GM23338 (cell line): ENCODE results near the gene CERT1. TPM values are rescaled to one million over a fixed set of nuclear protein-coding genes. Genes with fewer than 3 reads are reported as not detected.
A peak's percentile ranks its signal among the peaks of the same experiment; 100 is the strongest.

Experiments
- ATAC-seq: fragments of 200-7000 bp; cut with Tn5 transposase; 3 replicates; pipeline ENCODE4 v1.9.1; 2020
- DNase-seq: peaks from one replicate; pipeline ENCODE4 v3.0.0-alpha.2; 2015; ENCODE audit warnings: low spot score
- H2AFZ ChIP-seq: fragments of 200-600 bp; sonication (generic); 2 replicates; pipeline ENCODE4 v1.8.0; 2016; ENCODE audit warnings: antibody characterized with exemption, mild to moderate bottlenecking, moderate library complexity
- H3F3A ChIP-seq: fragments of 200-600 bp; sonication (generic); replicated peaks from 2 replicates; pipeline ENCODE4 v1.8.0; 2017; ENCODE audit warnings: antibody characterized with exemption, mixed run types, low read depth
- H3K27ac ChIP-seq: fragments of 200-600 bp; sonication (generic); 2 replicates; pipeline ENCODE4 v1.6.1; 2016; ENCODE audit warnings: low read depth
- H3K27me3 ChIP-seq: fragments of 200-600 bp; sonication (generic); 2 replicates; pipeline ENCODE4 v1.8.0; 2016; ENCODE audit warnings: mild to moderate bottlenecking, mixed run types, moderate library complexity; ENCODE audit not compliant: insufficient read depth
- H3K36me3 ChIP-seq: fragments of 200-600 bp; sonication (generic); 2 replicates; pipeline ENCODE4 v1.8.0; 2016; ENCODE audit warnings: mild to moderate bottlenecking; ENCODE audit not compliant: insufficient read depth
- H3K4me1 ChIP-seq: fragments of 200-600 bp; sonication (generic); 2 replicates; pipeline ENCODE4 v1.8.0; 2016; ENCODE audit warnings: mild to moderate bottlenecking, moderate library complexity; ENCODE audit not compliant: insufficient read depth
- H3K4me2 ChIP-seq: fragments of 200-600 bp; sonication (generic); 2 replicates; pipeline ENCODE4 v1.7.1; 2017; ENCODE audit warnings: mixed run types
- H3K4me3 ChIP-seq: fragments of 200-600 bp; sonication (generic); 2 replicates; pipeline ENCODE4 v1.6.1; 2016; ENCODE audit warnings: mixed run types
- H3K79me2 ChIP-seq: fragments of 200-600 bp; sonication (generic); replicated peaks from 2 replicates; pipeline ENCODE4 v1.8.0; 2017; ENCODE audit warnings: mild to moderate bottlenecking; ENCODE audit not compliant: insufficient read depth
- H3K9me2 ChIP-seq: fragments of 200-600 bp; sonication (generic); 2 replicates; pipeline ENCODE4 v1.8.0; 2017; ENCODE audit not compliant: insufficient read depth
- H4K20me1 ChIP-seq: fragments of 200-600 bp; sonication (generic); replicated peaks from 2 replicates; pipeline ENCODE4 v1.8.0; 2017; ENCODE audit warnings: mild to moderate bottlenecking; ENCODE audit not compliant: insufficient read depth
- H3K27ac Mint-ChIP-seq: 2 replicates; pipeline ENCODE4 v1.8.0; 2020; ENCODE audit warnings: inconsistent platforms, mild to moderate bottlenecking, moderate library complexity, mixed read lengths
- H3K27me3 Mint-ChIP-seq: 3 replicates; pipeline ENCODE4 v1.8.0; 2022; ENCODE audit warnings: low read depth, mild to moderate bottlenecking, moderate library complexity, mixed read lengths, inconsistent platforms; ENCODE audit not compliant: insufficient read depth, poor library complexity
- H3K36me3 Mint-ChIP-seq: 3 replicates; pipeline ENCODE4 v1.8.0; 2021; ENCODE audit warnings: low read depth, mild to moderate bottlenecking, inconsistent platforms, moderate library complexity, mixed read lengths
- H3K4me1 Mint-ChIP-seq: 3 replicates; pipeline ENCODE4 v1.8.0; 2020; ENCODE audit warnings: mild to moderate bottlenecking, inconsistent platforms, mixed read lengths
- H3K4me3 Mint-ChIP-seq: 3 replicates; pipeline ENCODE4 v1.8.0; 2021; ENCODE audit warnings: moderate library complexity, mild to moderate bottlenecking, inconsistent platforms, mixed read lengths
- H3K9me3 Mint-ChIP-seq: 3 replicates; pipeline ENCODE4 v1.8.0; 2020; ENCODE audit warnings: moderate library complexity, mild to moderate bottlenecking, inconsistent platforms, mixed read lengths
- CREB1 ChIP-seq: fragments of 250-450 bp; sonication (Bioruptor Pico); IDR thresholded peaks from 2 replicates; pipeline ENCODE4 v1.5.0; 2020; ENCODE audit warnings: low read depth, mild to moderate bottlenecking, moderate library complexity
- EZH2 ChIP-seq: fragments of 200-600 bp; sonication (generic); IDR thresholded peaks from one replicate; pipeline ENCODE4 v1.8.0; 2017; ENCODE audit warnings: antibody characterized with exemption, mild to moderate bottlenecking, low read depth; ENCODE audit not compliant: unreplicated experiment
- EZH2phosphoT487 ChIP-seq: fragments of 200-600 bp; sonication (generic); IDR thresholded peaks from one replicate; pipeline ENCODE4 v1.8.1; 2018; ENCODE audit warnings: antibody characterized with exemption; ENCODE audit not compliant: unreplicated experiment
- JUNB ChIP-seq: IDR thresholded peaks from one replicate; pipeline ENCODE4 v1.6.1; 2016; ENCODE audit warnings: antibody characterized with exemption; ENCODE audit not compliant: unreplicated experiment
- NANOG ChIP-seq: IDR thresholded peaks from 2 replicates; pipeline ENCODE4 v1.6.1; 2016; ENCODE audit warnings: antibody characterized with exemption, borderline replicate concordance
- POLR2AphosphoS5 ChIP-seq: IDR thresholded peaks from 2 replicates; pipeline ENCODE4 v1.6.1; 2016; ENCODE audit warnings: antibody characterized with exemption, low read depth
- STAT1 ChIP-seq: IDR thresholded peaks from one replicate; pipeline ENCODE4 v1.6.1; 2016; ENCODE audit warnings: antibody characterized with exemption; ENCODE audit not compliant: unreplicated experiment
- ZNF114 ChIP-seq: fragments of 250-450 bp; sonication (Bioruptor Pico); IDR thresholded peaks from 2 replicates; pipeline ENCODE4 v1.5.0; 2020; ENCODE audit warnings: mild to moderate bottlenecking, moderate library complexity
- ZNF331 ChIP-seq: fragments of 250-450 bp; sonication (Bioruptor Pico); IDR thresholded peaks from 2 replicates; pipeline ENCODE4 v1.5.0; 2020; ENCODE audit warnings: low read depth, mild to moderate bottlenecking, moderate library complexity
- polyA plus RNA-seq: library from polyadenylated mRNA; unstranded; fragments of >200 nt; fragmentation: Nextera tagmentation; extraction: Ambion mirVana; gene quantifications from 2 replicates; pipeline ENCODE4 v1.2.1, GENCODE V29; 2016
- total RNA-seq: library from RNA; depleted of rRNA; stranded (reverse); fragments of >200 nt; shearing (Covaris generic); gene quantifications from 2 replicates; pipeline ENCODE4 v1.2.3, GENCODE V29; 2014
- TF ChIP-seq, protein P1 (sequence below): IDR thresholded peaks from one replicate; pipeline ENCODE4 v1.6.1; 2018; ENCODE audit warnings: antibody characterized with exemption; ENCODE audit not compliant: unreplicated experiment
- TF ChIP-seq, protein P2 (sequence below), 2 experiments: fragments of 200-600 bp in 1 of 2; sonication (generic) in 1 of 2; conservative IDR thresholded peaks; 2 replicates each; pipeline versions ENCODE4 v1.5.1 to v1.6.1; 2016 to 2017; ENCODE audit warnings: antibody characterized with exemption in 2 of 2, low read depth in 2 of 2, mild to moderate bottlenecking in 2 of 2, moderate library complexity in 1 of 2
- TF ChIP-seq, protein P3 (sequence below): fragments of 250-450 bp; sonication (Bioruptor Pico); IDR thresholded peaks from 2 replicates; pipeline ENCODE4 v1.5.0; 2020; ENCODE audit warnings: mild to moderate bottlenecking, moderate library complexity

Gene CERT1
- total and polyA plus RNA-seq, 2 experiments from 2014 or later = 36.5 to 40.7 TPM

DNA sequence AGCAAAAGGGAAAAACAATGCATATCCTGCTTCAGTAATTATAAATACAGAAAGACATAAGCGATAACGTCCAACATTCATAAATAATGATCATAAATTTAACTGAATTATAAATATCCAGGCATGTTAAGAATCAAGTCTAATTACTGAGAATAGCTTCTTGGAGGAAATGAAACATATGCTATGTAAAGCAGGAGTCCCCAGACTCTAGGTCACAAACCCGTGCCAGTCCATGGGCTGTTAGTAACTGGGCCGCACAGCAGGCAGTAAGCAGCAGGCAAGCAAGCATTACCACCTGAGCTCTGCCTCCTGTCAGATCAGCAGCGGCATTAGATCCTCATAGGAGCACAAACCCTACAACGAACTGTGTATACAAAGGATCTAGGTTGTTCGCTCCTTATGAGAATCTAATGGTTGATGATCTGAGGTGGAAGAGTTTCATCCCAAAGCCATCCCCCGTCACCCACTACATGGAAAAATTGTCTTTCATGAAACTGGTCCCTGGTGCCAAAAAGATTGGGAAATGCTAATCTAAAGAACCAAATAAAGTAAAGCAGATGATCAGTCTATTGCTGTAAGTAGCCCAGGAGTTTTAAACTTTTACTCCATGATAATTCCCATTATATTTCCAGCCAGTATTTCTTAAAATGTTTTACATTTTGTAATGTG, 50.4 kb downstream of the CERT1 start:
- no peaks in the 10 kb centered on the region for H3K9me2 ChIP-seq
- Mint-ChIP-seq H3K27me3 (peaks cover 2% of the 10 kb centered on the region), H3K9me3 (peaks cover 2% of the 10 kb centered on the region; the same call in 1 of the 3 replicates), H3K27ac (no peak overlapping the region), H3K36me3 (peaks cover 7% of the 10 kb centered on the region; the same call in 2 of the 3 replicates), H3K4me1 (peaks cover 37% of the 10 kb centered on the region), H3K4me3 (no peak overlapping the region)
- peak; percentile 79 for ATAC-seq
- DNase-seq = no peak
- no peaks in the 10 kb centered on the region for H3K36me3 ChIP-seq
- H3K79me2 ChIP-seq = peaks cover 36% of the 10 kb centered on the region
- no peak for TF ChIP-seq STAT1
- TF ChIP-seq EZH2 = no peak
- no peak for TF ChIP-seq CREB1
- TF ChIP-seq ZNF114 (CRISPR knock-in tag) = no peak
- TF ChIP-seq NANOG = no peak
- TF ChIP-seq, protein P1, sequence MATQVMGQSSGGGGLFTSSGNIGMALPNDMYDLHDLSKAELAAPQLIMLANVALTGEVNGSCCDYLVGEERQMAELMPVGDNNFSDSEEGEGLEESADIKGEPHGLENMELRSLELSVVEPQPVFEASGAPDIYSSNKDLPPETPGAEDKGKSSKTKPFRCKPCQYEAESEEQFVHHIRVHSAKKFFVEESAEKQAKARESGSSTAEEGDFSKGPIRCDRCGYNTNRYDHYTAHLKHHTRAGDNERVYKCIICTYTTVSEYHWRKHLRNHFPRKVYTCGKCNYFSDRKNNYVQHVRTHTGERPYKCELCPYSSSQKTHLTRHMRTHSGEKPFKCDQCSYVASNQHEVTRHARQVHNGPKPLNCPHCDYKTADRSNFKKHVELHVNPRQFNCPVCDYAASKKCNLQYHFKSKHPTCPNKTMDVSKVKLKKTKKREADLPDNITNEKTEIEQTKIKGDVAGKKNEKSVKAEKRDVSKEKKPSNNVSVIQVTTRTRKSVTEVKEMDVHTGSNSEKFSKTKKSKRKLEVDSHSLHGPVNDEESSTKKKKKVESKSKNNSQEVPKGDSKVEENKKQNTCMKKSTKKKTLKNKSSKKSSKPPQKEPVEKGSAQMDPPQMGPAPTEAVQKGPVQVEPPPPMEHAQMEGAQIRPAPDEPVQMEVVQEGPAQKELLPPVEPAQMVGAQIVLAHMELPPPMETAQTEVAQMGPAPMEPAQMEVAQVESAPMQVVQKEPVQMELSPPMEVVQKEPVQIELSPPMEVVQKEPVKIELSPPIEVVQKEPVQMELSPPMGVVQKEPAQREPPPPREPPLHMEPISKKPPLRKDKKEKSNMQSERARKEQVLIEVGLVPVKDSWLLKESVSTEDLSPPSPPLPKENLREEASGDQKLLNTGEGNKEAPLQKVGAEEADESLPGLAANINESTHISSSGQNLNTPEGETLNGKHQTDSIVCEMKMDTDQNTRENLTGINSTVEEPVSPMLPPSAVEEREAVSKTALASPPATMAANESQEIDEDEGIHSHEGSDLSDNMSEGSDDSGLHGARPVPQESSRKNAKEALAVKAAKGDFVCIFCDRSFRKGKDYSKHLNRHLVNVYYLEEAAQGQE = no peak
- no peak for TF ChIP-seq EZH2phosphoT487
- no peak for TF ChIP-seq POLR2AphosphoS5
- TF ChIP-seq, protein P2, sequence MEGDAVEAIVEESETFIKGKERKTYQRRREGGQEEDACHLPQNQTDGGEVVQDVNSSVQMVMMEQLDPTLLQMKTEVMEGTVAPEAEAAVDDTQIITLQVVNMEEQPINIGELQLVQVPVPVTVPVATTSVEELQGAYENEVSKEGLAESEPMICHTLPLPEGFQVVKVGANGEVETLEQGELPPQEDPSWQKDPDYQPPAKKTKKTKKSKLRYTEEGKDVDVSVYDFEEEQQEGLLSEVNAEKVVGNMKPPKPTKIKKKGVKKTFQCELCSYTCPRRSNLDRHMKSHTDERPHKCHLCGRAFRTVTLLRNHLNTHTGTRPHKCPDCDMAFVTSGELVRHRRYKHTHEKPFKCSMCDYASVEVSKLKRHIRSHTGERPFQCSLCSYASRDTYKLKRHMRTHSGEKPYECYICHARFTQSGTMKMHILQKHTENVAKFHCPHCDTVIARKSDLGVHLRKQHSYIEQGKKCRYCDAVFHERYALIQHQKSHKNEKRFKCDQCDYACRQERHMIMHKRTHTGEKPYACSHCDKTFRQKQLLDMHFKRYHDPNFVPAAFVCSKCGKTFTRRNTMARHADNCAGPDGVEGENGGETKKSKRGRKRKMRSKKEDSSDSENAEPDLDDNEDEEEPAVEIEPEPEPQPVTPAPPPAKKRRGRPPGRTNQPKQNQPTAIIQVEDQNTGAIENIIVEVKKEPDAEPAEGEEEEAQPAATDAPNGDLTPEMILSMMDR (conservative IDR thresholded peaks at IDR 0.05; ENCODE audit: low read depth in 2 of 2) = no peak
- no peak for TF ChIP-seq ZNF331 (CRISPR knock-in tag)
- TF ChIP-seq JUNB = no peak
- TF ChIP-seq, protein P3, sequence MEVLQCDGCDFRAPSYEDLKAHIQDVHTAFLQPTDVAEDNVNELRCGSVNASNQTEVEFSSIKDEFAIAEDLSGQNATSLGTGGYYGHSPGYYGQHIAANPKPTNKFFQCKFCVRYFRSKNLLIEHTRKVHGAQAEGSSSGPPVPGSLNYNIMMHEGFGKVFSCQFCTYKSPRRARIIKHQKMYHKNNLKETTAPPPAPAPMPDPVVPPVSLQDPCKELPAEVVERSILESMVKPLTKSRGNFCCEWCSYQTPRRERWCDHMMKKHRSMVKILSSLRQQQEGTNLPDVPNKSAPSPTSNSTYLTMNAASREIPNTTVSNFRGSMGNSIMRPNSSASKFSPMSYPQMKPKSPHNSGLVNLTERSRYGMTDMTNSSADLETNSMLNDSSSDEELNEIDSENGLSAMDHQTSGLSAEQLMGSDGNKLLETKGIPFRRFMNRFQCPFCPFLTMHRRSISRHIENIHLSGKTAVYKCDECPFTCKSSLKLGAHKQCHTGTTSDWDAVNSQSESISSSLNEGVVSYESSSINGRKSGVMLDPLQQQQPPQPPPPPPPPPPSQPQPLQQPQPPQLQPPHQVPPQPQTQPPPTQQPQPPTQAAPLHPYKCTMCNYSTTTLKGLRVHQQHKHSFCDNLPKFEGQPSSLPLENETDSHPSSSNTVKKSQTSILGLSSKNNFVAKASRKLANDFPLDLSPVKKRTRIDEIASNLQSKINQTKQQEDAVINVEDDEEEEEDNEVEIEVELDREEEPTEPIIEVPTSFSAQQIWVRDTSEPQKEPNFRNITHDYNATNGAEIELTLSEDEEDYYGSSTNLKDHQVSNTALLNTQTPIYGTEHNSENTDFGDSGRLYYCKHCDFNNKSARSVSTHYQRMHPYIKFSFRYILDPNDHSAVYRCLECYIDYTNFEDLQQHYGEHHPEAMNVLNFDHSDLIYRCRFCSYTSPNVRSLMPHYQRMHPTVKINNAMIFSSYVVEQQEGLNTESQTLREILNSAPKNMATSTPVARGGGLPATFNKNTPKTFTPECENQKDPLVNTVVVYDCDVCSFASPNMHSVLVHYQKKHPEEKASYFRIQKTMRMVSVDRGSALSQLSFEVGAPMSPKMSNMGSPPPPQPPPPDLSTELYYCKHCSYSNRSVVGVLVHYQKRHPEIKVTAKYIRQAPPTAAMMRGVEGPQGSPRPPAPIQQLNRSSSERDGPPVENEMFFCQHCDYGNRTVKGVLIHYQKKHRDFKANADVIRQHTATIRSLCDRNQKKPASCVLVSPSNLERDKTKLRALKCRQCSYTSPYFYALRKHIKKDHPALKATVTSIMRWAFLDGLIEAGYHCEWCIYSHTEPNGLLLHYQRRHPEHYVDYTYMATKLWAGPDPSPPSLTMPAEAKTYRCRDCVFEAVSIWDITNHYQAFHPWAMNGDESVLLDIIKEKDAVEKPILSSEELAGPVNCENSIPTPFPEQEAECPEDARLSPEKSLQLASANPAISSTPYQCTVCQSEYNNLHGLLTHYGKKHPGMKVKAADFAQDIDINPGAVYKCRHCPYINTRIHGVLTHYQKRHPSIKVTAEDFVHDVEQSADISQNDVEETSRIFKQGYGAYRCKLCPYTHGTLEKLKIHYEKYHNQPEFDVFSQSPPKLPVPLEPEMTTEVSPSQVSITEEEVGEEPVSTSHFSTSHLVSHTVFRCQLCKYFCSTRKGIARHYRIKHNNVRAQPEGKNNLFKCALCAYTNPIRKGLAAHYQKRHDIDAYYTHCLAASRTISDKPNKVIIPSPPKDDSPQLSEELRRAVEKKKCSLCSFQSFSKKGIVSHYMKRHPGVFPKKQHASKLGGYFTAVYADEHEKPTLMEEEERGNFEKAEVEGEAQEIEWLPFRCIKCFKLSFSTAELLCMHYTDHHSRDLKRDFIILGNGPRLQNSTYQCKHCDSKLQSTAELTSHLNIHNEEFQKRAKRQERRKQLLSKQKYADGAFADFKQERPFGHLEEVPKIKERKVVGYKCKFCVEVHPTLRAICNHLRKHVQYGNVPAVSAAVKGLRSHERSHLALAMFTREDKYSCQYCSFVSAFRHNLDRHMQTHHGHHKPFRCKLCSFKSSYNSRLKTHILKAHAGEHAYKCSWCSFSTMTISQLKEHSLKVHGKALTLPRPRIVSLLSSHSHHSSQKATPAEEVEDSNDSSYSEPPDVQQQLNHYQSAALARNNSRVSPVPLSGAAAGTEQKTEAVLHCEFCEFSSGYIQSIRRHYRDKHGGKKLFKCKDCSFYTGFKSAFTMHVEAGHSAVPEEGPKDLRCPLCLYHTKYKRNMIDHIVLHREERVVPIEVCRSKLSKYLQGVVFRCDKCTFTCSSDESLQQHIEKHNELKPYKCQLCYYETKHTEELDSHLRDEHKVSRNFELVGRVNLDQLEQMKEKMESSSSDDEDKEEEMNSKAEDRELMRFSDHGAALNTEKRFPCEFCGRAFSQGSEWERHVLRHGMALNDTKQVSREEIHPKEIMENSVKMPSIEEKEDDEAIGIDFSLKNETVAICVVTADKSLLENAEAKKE (CRISPR knock-in tag) = no peak
- H3K27ac ChIP-seq = no peak overlapping the region
- no peaks in the 10 kb centered on the region for H3F3A ChIP-seq
- peaks cover 32% of the 10 kb centered on the region for H3K4me1 ChIP-seq
- no peak overlapping the region for H3K4me3 ChIP-seq
- H3K27me3 ChIP-seq = no peaks in the 10 kb centered on the region
- H2AFZ ChIP-seq = no peak overlapping the region
- H3K4me2 ChIP-seq = no peak overlapping the region
- H4K20me1 ChIP-seq = 0 out of 2 replicates have a peak, but pooled peaks cover 2% of the 10 kb centered on the region
